HCT116 (cell line): Measurements from ENCODE around the gene HSD3B7.

Experiments used
- EZH2 ChIP-seq: fragments of 200-600 bp; sonication (generic); IDR thresholded peaks from 2 replicates; pipeline ENCODE4 v1.6.1; 2017; ENCODE audit warnings: antibody characterized with exemption, mixed run types
- TCF7L2 ChIP-seq: IDR thresholded peaks from 2 replicates; pipeline ENCODE4 v1.7.0; 2011; ENCODE audit warnings: borderline replicate concordance, inconsistent platforms; ENCODE audit not compliant: insufficient read depth, insufficient read length; ENCODE audit errors: extremely low read depth
- TF ChIP-seq, protein P1 (sequence below), 3 experiments: fragments of 200-600 bp in 1 of 3; sonication (generic) in 1 of 3; IDR thresholded peaks in 2 of 3; conservative IDR thresholded peaks in 1 of 3; 2 replicates each; pipeline ENCODE4 v1.5.1; 2012 to 2017; ENCODE audit warnings: low read depth in 2 of 3, low read length in 2 of 3, antibody characterized with exemption in 1 of 3, borderline replicate concordance in 1 of 3, control low read depth in 1 of 3, mild to moderate bottlenecking in 1 of 3, mixed read lengths in 1 of 3, mixed run types in 1 of 3, moderate library complexity in 1 of 3; ENCODE audit not compliant: insufficient read depth in 1 of 3
- TF ChIP-seq, protein P2 (sequence below): IDR thresholded peaks from 2 replicates; pipeline ENCODE4 v1.6.1; 2011; ENCODE audit warnings: mild to moderate bottlenecking, low read length, moderate library complexity; ENCODE audit not compliant: insufficient replicate concordance; ENCODE audit errors: extremely low read depth

DNA sequence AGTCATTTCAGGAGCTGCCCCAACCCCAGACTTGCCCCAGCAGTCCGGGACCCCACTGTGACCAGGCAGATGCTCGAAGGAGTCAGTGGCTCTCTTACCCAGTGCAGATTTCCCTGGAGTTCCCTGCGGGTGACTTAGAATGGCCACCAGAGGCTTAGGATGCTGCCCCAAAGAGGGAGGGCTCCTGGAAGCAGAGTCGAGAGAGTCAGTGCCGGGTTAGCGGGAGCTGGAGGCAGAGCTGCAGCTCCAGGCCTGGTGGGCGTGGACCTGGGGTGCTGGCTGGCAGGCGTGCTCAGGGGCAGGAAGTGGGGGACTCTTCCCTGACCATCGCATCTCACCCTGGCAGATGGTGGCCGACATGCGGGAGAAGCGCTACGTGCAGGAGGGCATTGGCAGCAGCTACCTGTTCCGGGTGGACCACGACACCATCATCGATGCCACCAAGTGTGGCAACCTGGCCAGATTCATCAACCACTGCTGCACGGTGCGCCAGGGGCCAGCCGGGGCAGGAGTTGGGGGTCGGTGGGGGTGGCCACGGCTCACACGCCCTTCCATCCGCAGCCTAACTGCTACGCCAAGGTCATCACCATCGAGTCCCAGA lies 1.6 kb upstream of the HSD3B7 start:
- TF ChIP-seq, protein P1, sequence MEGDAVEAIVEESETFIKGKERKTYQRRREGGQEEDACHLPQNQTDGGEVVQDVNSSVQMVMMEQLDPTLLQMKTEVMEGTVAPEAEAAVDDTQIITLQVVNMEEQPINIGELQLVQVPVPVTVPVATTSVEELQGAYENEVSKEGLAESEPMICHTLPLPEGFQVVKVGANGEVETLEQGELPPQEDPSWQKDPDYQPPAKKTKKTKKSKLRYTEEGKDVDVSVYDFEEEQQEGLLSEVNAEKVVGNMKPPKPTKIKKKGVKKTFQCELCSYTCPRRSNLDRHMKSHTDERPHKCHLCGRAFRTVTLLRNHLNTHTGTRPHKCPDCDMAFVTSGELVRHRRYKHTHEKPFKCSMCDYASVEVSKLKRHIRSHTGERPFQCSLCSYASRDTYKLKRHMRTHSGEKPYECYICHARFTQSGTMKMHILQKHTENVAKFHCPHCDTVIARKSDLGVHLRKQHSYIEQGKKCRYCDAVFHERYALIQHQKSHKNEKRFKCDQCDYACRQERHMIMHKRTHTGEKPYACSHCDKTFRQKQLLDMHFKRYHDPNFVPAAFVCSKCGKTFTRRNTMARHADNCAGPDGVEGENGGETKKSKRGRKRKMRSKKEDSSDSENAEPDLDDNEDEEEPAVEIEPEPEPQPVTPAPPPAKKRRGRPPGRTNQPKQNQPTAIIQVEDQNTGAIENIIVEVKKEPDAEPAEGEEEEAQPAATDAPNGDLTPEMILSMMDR (IDR thresholded peaks at IDR 0.05 in 2 of 3, conservative IDR thresholded peaks at IDR 0.05 in 1 of 3; ENCODE audit: borderline replicate concordance in 1 of 3, insufficient read depth in 1 of 3, low read depth in 2 of 3, low read length in 2 of 3) = no peak
- no peak for TF ChIP-seq EZH2
- TF ChIP-seq TCF7L2 = no peak
- TF ChIP-seq, protein P2, sequence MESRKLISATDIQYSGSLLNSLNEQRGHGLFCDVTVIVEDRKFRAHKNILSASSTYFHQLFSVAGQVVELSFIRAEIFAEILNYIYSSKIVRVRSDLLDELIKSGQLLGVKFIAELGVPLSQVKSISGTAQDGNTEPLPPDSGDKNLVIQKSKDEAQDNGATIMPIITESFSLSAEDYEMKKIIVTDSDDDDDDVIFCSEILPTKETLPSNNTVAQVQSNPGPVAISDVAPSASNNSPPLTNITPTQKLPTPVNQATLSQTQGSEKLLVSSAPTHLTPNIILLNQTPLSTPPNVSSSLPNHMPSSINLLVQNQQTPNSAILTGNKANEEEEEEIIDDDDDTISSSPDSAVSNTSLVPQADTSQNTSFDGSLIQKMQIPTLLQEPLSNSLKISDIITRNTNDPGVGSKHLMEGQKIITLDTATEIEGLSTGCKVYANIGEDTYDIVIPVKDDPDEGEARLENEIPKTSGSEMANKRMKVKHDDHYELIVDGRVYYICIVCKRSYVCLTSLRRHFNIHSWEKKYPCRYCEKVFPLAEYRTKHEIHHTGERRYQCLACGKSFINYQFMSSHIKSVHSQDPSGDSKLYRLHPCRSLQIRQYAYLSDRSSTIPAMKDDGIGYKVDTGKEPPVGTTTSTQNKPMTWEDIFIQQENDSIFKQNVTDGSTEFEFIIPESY = no peak
